Spleen (tissue), 11 donors: ENCODE results near the gene FPGS. TPM values are rescaled to one million over a fixed set of nuclear protein-coding genes. Genes with fewer than 3 reads are reported as not detected.
"Not testable (repeated sequence)": the region's sequence is repeated elsewhere in the genome, so short reads cannot be mapped to it uniquely, and the experiment has no call there.

Experiments used
- DNase-seq: peaks from one replicate; pipeline ENCODE4 v3.0.0-alpha.2; 2020
- H3K27ac ChIP-seq, 8 donors: fragments of 200-600 bp; sonication (generic) in 7 of 8; 1 replicate in 4 of 8; 2 replicates in 4 of 8; pipeline versions ENCODE4 v1.5.0 to v1.8.0; 2016 to 2021; ENCODE audit warnings: inconsistent platforms in 4 of 8, mild to moderate bottlenecking in 4 of 8, moderate library complexity in 1 of 8
- H3K27me3 ChIP-seq, 7 donors: fragments of 200-600 bp; sonication (generic) in 6 of 7; replicated peaks in 1 of 7; 1 replicate in 4 of 7; 2 replicates in 3 of 7; pipeline versions ENCODE4 v1.5.0 to v1.8.0; 2016 to 2021; ENCODE audit warnings: inconsistent platforms in 3 of 7, mild to moderate bottlenecking in 1 of 7
- H3K36me3 ChIP-seq, 6 donors: fragments of 200-600 bp; sonication (generic) in 5 of 6; 1 replicate in 4 of 6; 2 replicates in 2 of 6; pipeline versions ENCODE4 v1.5.0 to v1.8.0; 2016 to 2021; ENCODE audit warnings: inconsistent platforms in 2 of 6
- H3K4me1 ChIP-seq, 6 donors: fragments of 200-600 bp; sonication (generic) in 5 of 6; 1 replicate in 3 of 6; 2 replicates in 3 of 6; pipeline versions ENCODE4 v1.5.0 to v1.8.0; 2016 to 2021; ENCODE audit warnings: inconsistent platforms in 3 of 6
- H3K4me3 ChIP-seq, 8 donors: fragments of 200-600 bp; sonication (generic) in 7 of 8; 1 replicate in 4 of 8; 2 replicates in 4 of 8; pipeline versions ENCODE4 v1.5.0 to v1.8.0; 2016 to 2021; ENCODE audit warnings: inconsistent platforms in 4 of 8, mild to moderate bottlenecking in 4 of 8, moderate library complexity in 2 of 8
- H3K9me3 ChIP-seq, 8 donors: fragments of 200-600 bp; sonication (generic) in 7 of 8; 1 replicate in 4 of 8; 2 replicates in 4 of 8; pipeline versions ENCODE4 v1.5.0 to v1.8.0; 2016 to 2021; ENCODE audit warnings: inconsistent platforms in 4 of 8
- CTCF ChIP-seq, 11 experiments: fragments of 200-600 bp in 7 of 11; fragments of 450-650 bp in 4 of 11; sonication (generic) in 4 of 11; IDR thresholded peaks in 8 of 11; conservative IDR thresholded peaks in 3 of 11; 1 replicate in 7 of 11; 2 replicates in 4 of 11; pipeline versions ENCODE4 v1.4.0 to v1.8.0; 2016 to 2021; ENCODE audit warnings: antibody characterized with exemption in 11 of 11, inconsistent platforms in 4 of 11, mild to moderate bottlenecking in 1 of 11
- POLR2A ChIP-seq, 3 donors: fragments of 450-650 bp; IDR thresholded peaks; one replicate each; pipeline ENCODE4 v1.5.1; 2017; ENCODE audit warnings: antibody characterized with exemption in 3 of 3, mild to moderate bottlenecking in 1 of 3
- POLR2AphosphoS5 ChIP-seq, 3 donors: sonication (generic); formaldehyde crosslinking; IDR thresholded peaks; one replicate each; pipeline ENCODE4 v1.5.1; 2017; ENCODE audit warnings: antibody characterized with exemption in 3 of 3
- WGBS, 5 donors: extraction: QIAGEN DNeasy Blood & Tissue Kit in 3 of 5; methylation state at CpG; one replicate each; pipeline versions ENCODE4 v1.1.5 to v1.1.7; 2013 to 2018; 5-methylcytosine and 5-hydroxymethylcytosine counted together
- intact Hi-C: fragments of 100-400 bp; cut with DNase I; formaldehyde crosslinking; loops from one replicate; pipeline ENCODE4 v1.15.0; 2023; ENCODE audit warnings: low total_unique reads
- polyA plus RNA-seq, 3 donors: library from polyadenylated mRNA; stranded (reverse); fragments of 200-250 nt; gene quantifications; one replicate each; pipeline ENCODE4 v1.2.1, GENCODE V29; 2013
- total RNA-seq, 7 donors: library from RNA; depleted of rRNA in 3 of 7; stranded (reverse); fragments of >200 nt in 3 of 7; fragmentation: NEBNext Ultra II Directional in 4 of 7; extraction: Animal tissue kit (Norgen Biotek cat#: 25700) in 4 of 7; gene quantifications; one replicate each; pipeline versions ENCODE4 v1.1.0 to v1.2.1, GENCODE V29; 2016 to 2021
- donor health status: healthy with polysubstance abuse.
- donor health status: DM: no; HTN: no; CAD: no; lungs with moderate emphysema.
- donor health status: DM: no; HTN: no; CAD: no.
- donor health status: Bipolar disorder and iron deficiency.
- donor health status: healthy.
- donor health status: DM: no; HTN: no; CAD: no.
- donor health status: DM: yes; HTN: yes; CAD: no.

FPGS gene
- total and polyA plus RNA-seq, 10 donors: 33.3 to 94.6 (median 66.4) TPM

- Histone ChIP-seq H3K4me1 (peaks cover 10 to 100% (median 76%) of the 10 kb centered on the region in 6 donors), H3K27ac (peak overlapping the region; percentile 52 to 87 (median 70)), H3K9me3 (no peaks in the 10 kb centered on the region), H3K4me3 (no peak overlapping the region), H3K36me3 (peaks cover 0 to 63% (median 18%) of the 10 kb centered on the region in 6 donors), H3K27me3 (no peaks in the 10 kb centered on the region)
- TF ChIP-seq CTCF (IDR thresholded peaks at IDR 0.05 in 8 of 11, conservative IDR thresholded peaks at IDR 0.05 in 3 of 11) (no peak), POLR2A (IDR thresholded peaks at IDR 0.05) (no peak), POLR2AphosphoS5 (IDR thresholded peaks at IDR 0.05) (no peak)
- 60 to 87% (median 84%) methylated on average over 6 of the region's 6 CpGs for WGBS, 5 donors
- intact Hi-C loops: no loop called here
- no peak for DNase-seq
Observed at GRCh38 chr9:127829205-127829906, 26.7 kb downstream of the FPGS start.

GRCh38 chr9:127832248-127832647 is 29.6 kb downstream of the FPGS start:
- intact Hi-C loops: no loop called here
- no peak for DNase-seq
- no peaks in the 10 kb centered on the region for H3K9me3 ChIP-seq
- H3K4me3 ChIP-seq: no peak overlapping the region
- H3K27me3 ChIP-seq: no peaks in the 10 kb centered on the region
- 61 to 73% (median 64%) methylated on average over 7 of the region's 7 CpGs for WGBS, 5 donors
- H3K27ac ChIP-seq: peak overlapping the region; percentile 26 to 87 (median 76)
- H3K4me1 ChIP-seq: peaks cover 35 to 100% (median 85%) of the 10 kb centered on the region in 6 donors
- no peak for TF ChIP-seq POLR2A (IDR thresholded peaks at IDR 0.05)
- no peak for TF ChIP-seq POLR2AphosphoS5 (IDR thresholded peaks at IDR 0.05)
- no peak for TF ChIP-seq CTCF (IDR thresholded peaks at IDR 0.05 in 8 of 11, conservative IDR thresholded peaks at IDR 0.05 in 3 of 11)
- peaks cover 0 to 48% (median 2%) of the 10 kb centered on the region in 6 donors for H3K36me3 ChIP-seq

GRCh38 chr9:127833555-127833954 is 30.9 kb downstream of the FPGS start:
- H3K27me3 ChIP-seq: no peaks in the 10 kb centered on the region
- intact Hi-C loops: no loop called here
- peak overlapping the region in 7 of 8 donors; percentile 40 to 87 (median 80) for H3K27ac ChIP-seq
- peaks cover 44 to 100% (median 84%) of the 10 kb centered on the region in 6 donors for H3K4me1 ChIP-seq
- WGBS, 5 donors: 19 to 35% (median 23%) methylated on average over 1 of the region's 1 CpG
- H3K36me3 ChIP-seq: peaks cover 0 to 37% (median 2%) of the 10 kb centered on the region in 6 donors
- TF ChIP-seq CTCF (IDR thresholded peaks at IDR 0.05 in 8 of 11, conservative IDR thresholded peaks at IDR 0.05 in 3 of 11): no peak
- H3K9me3 ChIP-seq: no peaks in the 10 kb centered on the region
- DNase-seq: no peak
- H3K4me3 ChIP-seq: no peak overlapping the region

GRCh38 chr9:127835991-127836516 is 33.4 kb downstream of the FPGS start:
- Histone ChIP-seq H3K4me1 (peaks cover 45 to 100% (median 87%) of the 10 kb centered on the region in 6 donors), H3K9me3 (no peaks in the 10 kb centered on the region), H3K27ac (peak overlapping the region; percentile 6 to 87 (median 80)), H3K36me3 (peaks cover 0 to 44% (median 5%) of the 10 kb centered on the region in 6 donors), H3K27me3 (no peaks in the 10 kb centered on the region), H3K4me3 (peak overlapping the region in 1 of 8 donors; percentile 23)
- intact Hi-C loops: no loop called here
- TF ChIP-seq POLR2AphosphoS5 (IDR thresholded peaks at IDR 0.05) (peak in 2 of 3 donors; percentile 40 to 71), POLR2A (IDR thresholded peaks at IDR 0.05) (no peak)
- no peak for DNase-seq
- 16 to 31% (median 22%) methylated on average over 15 to 17 of the region's 17 CpGs for WGBS, 5 donors

GRCh38 chr9:127836561-127836960 is 33.9 kb downstream of the FPGS start:
- WGBS, 5 donors: 67 to 92% (median 83%) methylated on average over 3 of the region's 3 CpGs
- H3K36me3 ChIP-seq: peaks cover 0 to 50% (median 8%) of the 10 kb centered on the region in 6 donors
- peak overlapping the region; percentile 6 to 87 (median 80) for H3K27ac ChIP-seq
- H3K4me3 ChIP-seq: peak overlapping the region in 1 of 8 donors; percentile 23
- H3K9me3 ChIP-seq, H3K27me3 ChIP-seq, intact Hi-C loops, DNase-seq: not testable (repeated sequence)
- peaks cover 46 to 100% (median 87%) of the 10 kb centered on the region in 6 donors for H3K4me1 ChIP-seq
